Gastroesophageal sphincter (tissue), 3 donors: Measurements from ENCODE around the gene PLK3.
A peak's percentile ranks its signal among the peaks of the same experiment; 100 is the strongest.

Source experiments
- EP300 ChIP-seq: sonication (generic); formaldehyde crosslinking; IDR thresholded peaks from one replicate; pipeline ENCODE4 v1.6.1; 2017; ENCODE audit warnings: antibody characterized with exemption, mild to moderate bottlenecking
- POLR2A ChIP-seq, 2 donors: fragments of 450-650 bp; IDR thresholded peaks; one replicate each; pipeline ENCODE4 v1.6.1; 2017; ENCODE audit warnings: antibody characterized with exemption in 2 of 2, mild to moderate bottlenecking in 2 of 2, moderate library complexity in 1 of 2
- POLR2AphosphoS5 ChIP-seq: sonication (generic); formaldehyde crosslinking; IDR thresholded peaks from one replicate; pipeline ENCODE4 v1.6.1; 2017; ENCODE audit warnings: antibody characterized with exemption
- TF ChIP-seq, protein P1 (sequence below), 4 experiments: fragments of 200-600 bp in 2 of 4; fragments of 450-650 bp in 2 of 4; sonication (generic) in 1 of 4; IDR thresholded peaks; one replicate each; pipeline ENCODE4 v1.5.1; 2017 to 2019; ENCODE audit warnings: antibody characterized with exemption in 4 of 4, mild to moderate bottlenecking in 2 of 4, moderate library complexity in 2 of 4

DNA sequence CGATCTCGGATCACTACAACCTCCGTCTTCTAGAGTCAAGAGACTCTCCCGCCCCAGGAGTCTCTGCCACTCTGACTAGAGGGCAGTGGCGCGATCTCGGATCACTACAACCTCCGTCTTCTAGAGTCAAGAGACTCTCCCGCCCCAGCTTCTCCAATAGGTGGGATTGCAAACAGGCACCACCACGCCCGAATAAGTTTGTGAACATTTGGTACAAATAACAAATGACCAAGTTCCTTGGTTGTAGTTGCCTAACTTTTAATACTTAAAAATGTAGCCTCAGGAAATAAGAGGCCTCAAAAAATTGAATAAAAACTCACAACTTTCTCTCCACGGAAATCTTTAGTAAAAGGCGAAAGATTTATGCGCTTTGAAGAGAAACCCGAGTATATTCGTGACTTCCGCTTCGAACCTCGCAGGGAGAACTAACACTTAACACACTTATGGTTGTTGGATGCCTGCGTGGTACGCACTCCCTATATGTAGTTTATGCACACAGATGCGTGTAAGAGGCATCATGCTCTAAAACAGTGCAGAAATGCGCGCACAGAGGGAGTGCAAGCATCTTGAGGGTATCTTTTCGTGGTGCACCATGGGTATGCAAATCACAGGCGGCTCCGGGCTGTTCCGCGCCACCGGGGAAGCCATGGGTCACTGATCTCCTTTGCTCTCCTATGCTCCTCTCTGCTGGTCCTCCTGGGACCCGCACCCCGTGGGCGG is 19.6 kb downstream of the PLK3 start:
- TF ChIP-seq, protein P1, sequence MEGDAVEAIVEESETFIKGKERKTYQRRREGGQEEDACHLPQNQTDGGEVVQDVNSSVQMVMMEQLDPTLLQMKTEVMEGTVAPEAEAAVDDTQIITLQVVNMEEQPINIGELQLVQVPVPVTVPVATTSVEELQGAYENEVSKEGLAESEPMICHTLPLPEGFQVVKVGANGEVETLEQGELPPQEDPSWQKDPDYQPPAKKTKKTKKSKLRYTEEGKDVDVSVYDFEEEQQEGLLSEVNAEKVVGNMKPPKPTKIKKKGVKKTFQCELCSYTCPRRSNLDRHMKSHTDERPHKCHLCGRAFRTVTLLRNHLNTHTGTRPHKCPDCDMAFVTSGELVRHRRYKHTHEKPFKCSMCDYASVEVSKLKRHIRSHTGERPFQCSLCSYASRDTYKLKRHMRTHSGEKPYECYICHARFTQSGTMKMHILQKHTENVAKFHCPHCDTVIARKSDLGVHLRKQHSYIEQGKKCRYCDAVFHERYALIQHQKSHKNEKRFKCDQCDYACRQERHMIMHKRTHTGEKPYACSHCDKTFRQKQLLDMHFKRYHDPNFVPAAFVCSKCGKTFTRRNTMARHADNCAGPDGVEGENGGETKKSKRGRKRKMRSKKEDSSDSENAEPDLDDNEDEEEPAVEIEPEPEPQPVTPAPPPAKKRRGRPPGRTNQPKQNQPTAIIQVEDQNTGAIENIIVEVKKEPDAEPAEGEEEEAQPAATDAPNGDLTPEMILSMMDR (IDR thresholded peaks at IDR 0.05) = peak in 2 of 4 experiments; percentile 6 to 37
- TF ChIP-seq POLR2A (IDR thresholded peaks at IDR 0.05) (peak; percentile 88 to 98), POLR2AphosphoS5 (peak; percentile 98), EP300 (no peak)
